HG02840 (cell line): Measurements from ENCODE around the gene PCGF3.
"Not testable (repeated sequence)": the region's sequence is repeated elsewhere in the genome, so short reads cannot be mapped to it uniquely, and the experiment has no call there.

Experiments
- ATAC-seq: cut with Tn5 transposase; IDR thresholded peaks from one replicate; pipeline ENCODE4 v1.9.1; 2021; ENCODE audit warnings: mild to moderate bottlenecking, moderate library complexity, moderate number of reproducible peaks; ENCODE audit not compliant: unreplicated experiment, low FRiP score

The PCGF3 gene

GRCh38 chr4:720111-720860, 14.7 kb downstream of the PCGF3 start:
- no peak for ATAC-seq

- no peak for ATAC-seq
Measured at GRCh38 chr4:721261-722168, 15.9 kb downstream of the PCGF3 start.

- no peak for ATAC-seq
Measured at GRCh38 chr4:722169-722725, 16.6 kb downstream of the PCGF3 start.

- ATAC-seq = no peak
Measured at GRCh38 chr4:722851-723360, 17.3 kb downstream of the PCGF3 start.

- no peak for ATAC-seq
Measured at GRCh38 chr4:723751-724530, 18.3 kb downstream of the PCGF3 start.

GRCh38 chr4:725391-726234, 20.0 kb downstream of the PCGF3 start:
- ATAC-seq = no peak

GRCh38 chr4:726235-726787, 20.7 kb downstream of the PCGF3 start:
- ATAC-seq = no peak

- ATAC-seq = no peak
Measured at GRCh38 chr4:726838-727237, 21.2 kb downstream of the PCGF3 start.

- ATAC-seq = no peak
Measured at GRCh38 chr4:727576-727975, 21.9 kb downstream of the PCGF3 start.

- no peak for ATAC-seq
Measured at GRCh38 chr4:729336-730315, 24.0 kb downstream of the PCGF3 start.

GRCh38 chr4:730511-730910, 24.9 kb downstream of the PCGF3 start:
- ATAC-seq = no peak

- not testable (repeated sequence) for ATAC-seq
Measured at GRCh38 chr4:730946-731904, 25.6 kb downstream of the PCGF3 start.

GRCh38 chr4:731954-732353, 26.3 kb downstream of the PCGF3 start:
- ATAC-seq = not testable (repeated sequence)

GRCh38 chr4:732486-732885, 26.9 kb downstream of the PCGF3 start:
- no peak for ATAC-seq

GRCh38 chr4:732911-733630, 27.4 kb downstream of the PCGF3 start:
- ATAC-seq = no peak

GRCh38 chr4:733631-733980, 28.0 kb downstream of the PCGF3 start:
- no peak for ATAC-seq
